PC-3 (cell line): ENCODE measurements around the gene BAAT. TPM values are rescaled to one million over a fixed set of nuclear protein-coding genes. Genes with fewer than 3 reads are reported as not detected.

Experiments used
- total RNA-seq: library from RNA; depleted of rRNA; stranded (reverse); fragments of >200 nt; gene quantifications from 2 replicates; pipeline ENCODE4 v1.2.3, GENCODE V29; 2014; rRNA removed

The BAAT gene
- total RNA-seq, 1 experiment from 2014 or later, result 0.07 TPM

Other genes starting within 250 kb of the BAAT start
- 8.2 and 10.2 TPM in 2 replicates for gene MRPL50, start 13.6 kb upstream of the BAAT start, total RNA-seq
- 4.5 and 4.8 TPM in 2 replicates for gene ZNF189, start 13.8 kb upstream of the BAAT start, total RNA-seq
- not detected in 2 replicates for gene ALDOB, start 50.8 kb upstream of the BAAT start, total RNA-seq
- gene RNF20, start 148.8 kb upstream of the BAAT start, total RNA-seq, result 12.1 and 14.7 TPM in 2 replicates
- not detected in 2 replicates for gene PPP3R2, start 210.0 kb upstream of the BAAT start, total RNA-seq